Limb (tissue), 2 donors: ENCODE results near the gene RGS3.
A peak's percentile ranks its signal among the peaks of the same experiment; 100 is the strongest.
"Not testable (repeated sequence)": the region's sequence is repeated elsewhere in the genome, so short reads cannot be mapped to it uniquely, and the experiment has no call there.

Experiments used
- DNase-seq, 2 donors: peaks; one replicate each; pipeline ENCODE4 v3.0.0-alpha.2; 2016; ENCODE audit errors: extremely low spot score in 2 of 2

The RGS3 gene

DNA sequence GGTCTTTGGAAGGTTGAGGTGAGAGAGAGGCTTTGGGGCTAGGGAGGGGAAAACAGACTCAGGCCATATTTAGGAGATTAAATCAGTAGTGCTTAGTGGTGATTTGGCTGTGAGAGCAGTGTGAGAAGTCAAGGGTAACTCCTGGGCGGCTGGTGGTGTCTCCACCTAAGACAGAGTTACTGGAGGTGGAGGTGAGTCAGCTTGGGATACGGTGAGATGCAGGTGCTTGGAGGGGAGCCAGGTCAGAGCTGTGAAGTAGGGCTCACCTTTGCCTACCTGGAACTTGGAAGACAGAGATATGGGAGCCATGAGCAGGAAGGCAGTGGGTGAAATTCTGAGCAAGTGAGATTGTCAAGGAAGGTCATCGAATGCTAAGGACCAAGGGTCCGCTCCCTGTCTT, 24.5 kb downstream of the RGS3 start:
- DNase-seq = no peak

DNA sequence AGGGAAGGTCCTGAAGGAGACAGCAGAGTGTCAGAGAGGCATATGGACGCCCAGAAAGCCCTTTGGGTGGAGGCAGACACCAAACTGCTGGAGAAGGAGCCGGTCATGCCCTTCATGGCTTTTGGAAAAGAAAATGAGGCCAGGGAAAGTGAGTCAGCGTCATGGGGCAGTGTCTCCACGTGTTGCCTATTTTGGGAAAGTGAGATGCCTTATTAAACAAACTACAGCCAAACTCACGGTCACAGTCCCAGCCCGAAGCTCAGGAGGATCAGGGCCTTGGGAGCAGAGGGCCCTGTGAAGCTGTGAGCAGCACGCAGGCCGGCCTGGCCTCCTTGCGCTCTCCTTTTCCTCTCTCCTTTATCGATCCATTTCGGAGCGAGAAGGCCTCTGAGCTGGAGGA, 25.0 kb downstream of the RGS3 start:
- DNase-seq = no peak

DNA sequence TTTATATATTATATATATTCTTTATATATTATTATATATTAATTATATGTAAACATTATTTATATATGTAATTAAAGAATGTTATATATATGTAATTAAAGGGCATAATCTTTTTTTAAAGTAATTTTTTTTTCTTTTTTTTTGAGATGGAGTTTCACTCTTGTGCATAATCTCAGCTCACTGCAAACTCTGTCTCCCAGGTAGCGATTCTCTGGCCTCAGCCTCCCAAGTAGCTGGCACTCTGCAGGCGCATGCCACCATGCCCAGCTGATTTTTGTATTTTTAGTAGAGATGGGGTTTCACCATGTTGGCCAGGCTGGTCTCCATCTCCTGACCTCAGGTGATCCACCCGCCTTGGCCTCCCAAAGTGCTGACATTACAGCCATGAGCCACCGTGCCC, 27.6 kb downstream of the RGS3 start:
- not testable (repeated sequence) for DNase-seq

GRCh38 chr9:113492343-113493202, 29.0 kb downstream of the RGS3 start:
- DNase-seq = peak in 1 of 2 donors; percentile 56

GRCh38 chr9:113493203-113493520, 29.6 kb downstream of the RGS3 start:
- peak in 1 of 2 donors; percentile 60 for DNase-seq

GRCh38 chr9:113495526-113495925, 32.0 kb downstream of the RGS3 start:
- no peak for DNase-seq

GRCh38 chr9:113497051-113497450, 33.5 kb downstream of the RGS3 start:
- DNase-seq = no peak

GRCh38 chr9:113499153-113499875, 35.8 kb downstream of the RGS3 start:
- DNase-seq = no peak

DNA sequence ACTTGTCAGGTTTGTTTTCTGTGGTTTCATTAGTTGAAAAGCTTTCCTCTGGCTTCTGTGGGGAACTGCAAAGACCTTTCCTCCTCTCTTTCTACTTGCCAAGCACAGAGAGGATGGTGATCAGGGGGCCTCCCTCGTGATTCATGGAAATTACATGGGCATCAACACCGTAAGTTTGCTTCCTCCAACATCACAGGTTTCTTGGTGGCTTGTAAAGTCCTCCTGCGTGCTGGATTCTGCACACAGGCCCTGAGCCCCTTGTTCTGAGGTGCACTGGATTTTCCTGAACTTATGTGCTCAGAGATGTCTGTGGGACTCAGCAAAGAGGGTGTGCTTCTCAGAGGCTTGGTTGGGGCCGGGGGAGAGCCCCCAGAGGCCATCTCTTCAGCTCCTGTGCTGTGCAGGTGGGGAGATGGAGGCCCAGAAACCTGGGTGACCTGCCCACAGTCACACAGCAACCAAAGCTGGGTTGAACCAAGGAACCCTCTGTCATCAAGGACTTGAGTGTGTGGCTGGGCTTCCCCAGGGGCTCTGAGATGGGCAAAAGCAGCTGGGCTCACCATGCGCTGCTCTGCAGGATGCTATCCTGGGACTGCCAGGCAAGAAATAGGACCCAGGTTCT, 36.5 kb downstream of the RGS3 start:
- no peak for DNase-seq

GRCh38 chr9:113501129-113501686, 37.7 kb downstream of the RGS3 start:
- no peak for DNase-seq

GRCh38 chr9:113501852-113502251, 38.3 kb downstream of the RGS3 start:
- no peak for DNase-seq

GRCh38 chr9:113502427-113503034, 39.0 kb downstream of the RGS3 start:
- DNase-seq = no peak

GRCh38 chr9:113503131-113503541, 39.6 kb downstream of the RGS3 start:
- no peak for DNase-seq

DNA sequence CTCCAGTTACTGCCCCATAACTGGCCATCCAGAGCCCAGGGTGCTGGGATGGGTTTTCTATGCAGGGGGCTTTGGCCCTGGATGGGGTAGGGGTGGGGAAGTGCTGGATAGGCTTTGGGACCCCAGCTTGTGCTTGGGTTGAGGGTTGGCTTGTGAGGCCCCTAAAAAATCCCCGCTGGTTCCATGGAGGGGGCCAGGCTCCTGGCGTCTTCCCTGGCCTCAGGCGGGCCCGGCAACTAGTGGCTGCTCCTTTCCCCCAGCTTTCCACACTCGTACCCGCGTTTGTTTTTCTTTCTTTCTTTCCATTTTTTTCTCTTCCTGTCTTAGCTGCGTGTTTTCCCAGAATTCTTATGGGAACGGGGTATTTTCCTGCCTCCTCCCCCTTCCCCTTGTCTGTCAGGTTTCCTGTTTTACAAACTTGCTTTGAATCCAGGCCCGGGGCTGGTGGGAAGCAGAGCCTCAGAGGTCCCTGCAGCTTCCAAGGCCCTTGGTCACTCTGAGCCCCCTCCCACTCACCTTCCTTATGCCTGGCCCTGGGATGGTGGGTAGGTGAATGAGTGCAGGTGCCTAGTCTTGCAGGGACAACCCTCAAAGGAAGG, 40.2 kb downstream of the RGS3 start:
- peak in 1 of 2 donors; percentile 11 for DNase-seq

GRCh38 chr9:113504725-113505590, 41.4 kb downstream of the RGS3 start:
- no peak for DNase-seq

DNA sequence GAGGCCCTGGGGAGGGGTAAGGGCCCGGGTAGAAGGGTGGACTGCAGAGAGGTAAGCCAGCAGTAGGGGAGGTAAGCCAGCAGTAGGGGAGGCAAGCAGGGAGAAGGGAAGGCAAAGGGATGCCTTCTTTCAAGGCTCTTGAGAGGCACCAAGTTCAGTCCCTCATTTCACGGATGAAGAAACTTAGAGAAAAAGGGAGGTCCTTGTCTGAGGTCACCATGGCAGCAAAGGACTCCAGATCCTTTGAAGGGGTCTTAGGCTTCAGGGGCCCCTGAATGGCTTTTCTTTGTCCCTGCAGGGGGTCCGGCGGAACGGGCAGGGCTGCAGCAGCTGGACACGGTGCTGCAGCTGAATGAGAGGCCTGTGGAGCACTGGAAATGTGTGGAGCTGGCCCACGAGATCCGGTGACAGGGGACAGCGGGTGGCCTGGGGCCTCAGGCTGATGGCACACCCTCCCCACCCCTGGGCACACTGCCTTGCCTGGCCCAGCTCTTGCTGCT, 42.6 kb downstream of the RGS3 start:
- no peak for DNase-seq

DNA sequence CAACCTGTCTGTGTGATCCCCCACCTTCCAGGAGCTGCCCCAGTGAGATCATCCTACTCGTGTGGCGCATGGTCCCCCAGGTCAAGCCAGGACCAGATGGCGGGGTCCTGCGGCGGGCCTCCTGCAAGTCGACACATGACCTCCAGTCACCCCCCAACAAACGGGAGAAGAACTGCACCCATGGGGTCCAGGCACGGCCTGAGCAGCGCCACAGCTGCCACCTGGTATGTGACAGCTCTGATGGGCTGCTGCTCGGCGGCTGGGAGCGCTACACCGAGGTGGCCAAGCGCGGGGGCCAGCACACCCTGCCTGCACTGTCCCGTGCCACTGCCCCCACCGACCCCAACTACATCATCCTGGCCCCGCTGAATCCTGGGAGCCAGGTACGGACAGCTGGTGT, 43.7 kb downstream of the RGS3 start:
- no peak for DNase-seq

DNA sequence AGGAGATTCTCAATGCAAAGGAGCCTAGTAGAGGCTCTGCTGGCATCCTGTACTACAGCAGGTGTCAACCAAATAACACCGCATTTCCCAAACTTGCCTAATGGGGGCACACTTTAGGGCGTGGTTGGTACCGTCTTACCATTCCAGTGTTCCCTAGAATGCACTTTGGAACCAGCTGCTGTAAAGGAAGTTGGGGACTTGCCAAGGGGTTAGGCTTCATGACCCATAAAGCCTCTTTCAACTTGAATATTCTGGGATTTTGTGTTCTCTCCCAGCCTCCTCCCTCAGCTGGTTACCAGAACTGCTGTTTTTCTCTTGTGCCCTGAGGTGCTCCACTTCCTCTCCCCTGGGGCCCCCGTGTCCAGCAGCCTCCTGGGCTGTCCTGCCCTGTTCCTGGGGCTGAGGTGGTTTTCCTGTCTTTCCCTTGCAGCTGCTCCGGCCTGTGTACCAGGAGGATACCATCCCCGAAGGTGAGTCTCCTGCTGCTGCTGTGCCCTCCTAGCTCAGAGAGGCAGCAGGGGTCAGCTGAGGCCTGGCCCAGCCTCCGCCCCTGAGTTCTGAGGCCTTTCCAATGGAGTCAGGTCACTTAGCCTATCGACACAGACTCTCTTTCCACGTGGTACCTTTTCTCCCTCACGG, 44.7 kb downstream of the RGS3 start:
- no peak for DNase-seq

- DNase-seq = no peak
Measured at GRCh38 chr9:113509463-113509862, 45.9 kb downstream of the RGS3 start.

DNA sequence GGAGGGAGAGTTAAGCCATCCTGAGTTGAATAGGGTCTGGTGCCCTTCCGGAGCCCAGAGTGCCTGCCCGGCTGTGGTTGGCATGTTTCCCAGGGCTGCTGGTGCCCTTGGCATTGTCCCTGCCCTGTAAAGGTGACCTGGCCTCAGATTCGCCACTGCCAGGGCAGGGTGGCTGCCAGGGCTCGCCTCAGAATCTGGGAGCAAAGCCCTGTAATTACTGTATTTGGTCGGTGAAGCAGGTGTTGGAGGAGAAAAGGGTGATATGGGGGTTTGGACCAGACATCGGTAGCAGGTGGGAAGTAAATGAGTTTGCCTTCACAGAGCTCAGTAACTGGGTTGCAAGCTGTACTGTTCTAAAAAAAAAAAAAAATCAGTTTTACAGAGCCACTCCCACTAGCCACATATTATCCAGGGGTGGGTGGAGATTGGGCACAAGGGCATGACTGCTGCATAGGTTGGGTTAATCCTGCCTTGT, 47.6 kb downstream of the RGS3 start:
- DNase-seq = no peak
